Liver (tissue), 9 donors: Measurements from ENCODE around the gene ZFYVE28. TPM values are rescaled to one million over a fixed set of nuclear protein-coding genes. Genes with fewer than 3 reads are reported as not detected.

Source experiments
- DNase-seq: peaks from one replicate; pipeline ENCODE4 v3.0.0-alpha.2; 2017; ENCODE audit warnings: low spot score
- H3K27ac ChIP-seq, 2 donors: one replicate each; pipeline ENCODE4 v1.7.0; 2013; ENCODE audit warnings: inconsistent platforms in 2 of 2, low read length in 2 of 2, control low read depth in 1 of 2, low read depth in 1 of 2, mild to moderate bottlenecking in 1 of 2
- H3K27me3 ChIP-seq, 4 donors: one replicate each; pipeline versions ENCODE4 v1.6.1 to v1.7.0; 2013; ENCODE audit warnings: low read length in 3 of 4, inconsistent platforms in 1 of 4, mild to moderate bottlenecking in 1 of 4, moderate library complexity in 1 of 4; ENCODE audit not compliant: control insufficient read depth in 4 of 4, insufficient read depth in 4 of 4
- H3K36me3 ChIP-seq, 4 donors: one replicate each; pipeline versions ENCODE4 v1.6.1 to v1.7.0; 2013; ENCODE audit warnings: low read length in 3 of 4, mild to moderate bottlenecking in 3 of 4, low read depth in 1 of 4, moderate library complexity in 1 of 4; ENCODE audit not compliant: control insufficient read depth in 4 of 4, insufficient read depth in 3 of 4
- H3K4me1 ChIP-seq, 4 donors: one replicate each; pipeline versions ENCODE4 v1.6.1 to v1.7.0; 2013; ENCODE audit warnings: low read length in 3 of 4, mild to moderate bottlenecking in 3 of 4, moderate library complexity in 1 of 4; ENCODE audit not compliant: control insufficient read depth in 4 of 4, insufficient read depth in 4 of 4
- H3K4me3 ChIP-seq, 3 donors: one replicate each; pipeline versions ENCODE4 v1.6.1 to v1.7.0; 2013; ENCODE audit warnings: low read length in 3 of 3, control low read depth in 1 of 3, low read depth in 1 of 3, mild to moderate bottlenecking in 1 of 3
- H3K9ac ChIP-seq, 2 donors: one replicate each; pipeline ENCODE4 v1.7.0; 2013; ENCODE audit warnings: low read length in 2 of 2, mild to moderate bottlenecking in 2 of 2, moderate library complexity in 2 of 2, control low read depth in 1 of 2, low read depth in 1 of 2
- H3K9me3 ChIP-seq, 4 donors: one replicate each; pipeline versions ENCODE4 v1.6.1 to v1.7.0; 2013; ENCODE audit warnings: low read length in 3 of 4; ENCODE audit not compliant: control insufficient read depth in 4 of 4
- ATF3 ChIP-seq: IDR thresholded peaks from 2 replicates; pipeline ENCODE4 v1.6.1; 2016; ENCODE audit warnings: antibody characterized with exemption
- CTCF ChIP-seq: fragments of 150-350 bp; IDR thresholded peaks from 2 replicates; pipeline ENCODE4 v1.5.1; 2017; ENCODE audit warnings: improper control_type of control experiment, low read depth, low read length; ENCODE audit not compliant: missing input control
- EGR1 ChIP-seq, 2 donors: IDR thresholded peaks; 2 replicates each; pipeline ENCODE4 v1.6.1; 2016 to 2018; ENCODE audit warnings: antibody characterized with exemption in 2 of 2, low read depth in 2 of 2
- FOXA1 ChIP-seq: IDR thresholded peaks from 2 replicates; pipeline ENCODE4 v1.6.1; 2016; ENCODE audit warnings: antibody characterized with exemption
- FOXA2 ChIP-seq: IDR thresholded peaks from 2 replicates; pipeline ENCODE4 v1.6.1; 2016; ENCODE audit warnings: antibody characterized with exemption
- GABPA ChIP-seq, 2 donors: IDR thresholded peaks in 1 of 2; conservative IDR thresholded peaks in 1 of 2; 2 replicates each; pipeline ENCODE4 v1.6.1; 2016; ENCODE audit warnings: antibody characterized with exemption in 2 of 2, mild to moderate bottlenecking in 1 of 2, moderate library complexity in 1 of 2
- HNF4A ChIP-seq, 2 donors: conservative IDR thresholded peaks; 2 replicates each; pipeline ENCODE4 v1.6.1; 2016; ENCODE audit warnings: antibody characterized with exemption in 2 of 2, mild to moderate bottlenecking in 2 of 2
- HNF4G ChIP-seq: IDR thresholded peaks from 2 replicates; pipeline ENCODE4 v1.6.1; 2016; ENCODE audit warnings: antibody characterized with exemption
- NR2F2 ChIP-seq: IDR thresholded peaks from 2 replicates; pipeline ENCODE4 v1.6.1; 2016; ENCODE audit warnings: antibody characterized with exemption
- RAD21 ChIP-seq, 2 donors: IDR thresholded peaks; 2 replicates each; pipeline ENCODE4 v1.6.1; 2016; ENCODE audit warnings: antibody characterized with exemption in 2 of 2, mild to moderate bottlenecking in 2 of 2
- RXRA ChIP-seq, 2 donors: IDR thresholded peaks; 2 replicates each; pipeline ENCODE4 v1.6.1; 2017 to 2018; ENCODE audit warnings: antibody characterized with exemption in 2 of 2, mild to moderate bottlenecking in 1 of 2
- SP1 ChIP-seq: IDR thresholded peaks from 2 replicates; pipeline ENCODE4 v1.6.1; 2018; ENCODE audit warnings: antibody characterized with exemption, mild to moderate bottlenecking
- TAF1 ChIP-seq: conservative IDR thresholded peaks from 2 replicates; pipeline ENCODE4 v1.6.1; 2016; ENCODE audit warnings: antibody characterized with exemption, mild to moderate bottlenecking
- YY1 ChIP-seq: IDR thresholded peaks from 2 replicates; pipeline ENCODE4 v1.6.1; 2016; ENCODE audit warnings: antibody characterized with exemption, mild to moderate bottlenecking
- WGBS: extraction: QIAGEN DNeasy Blood & Tissue Kit; methylation state at CpG from one replicate; pipeline ENCODE4 v1.1.7; 2013; 5-methylcytosine and 5-hydroxymethylcytosine counted together
- polyA plus RNA-seq, 2 donors: library from polyadenylated mRNA; stranded (reverse) in 1 of 2; unstranded in 1 of 2; fragments of 200-250 nt in 1 of 2; fragments of >200 nt in 1 of 2; fragmentation: Nextera tagmentation in 1 of 2; extraction: Ambion mirVana in 1 of 2; gene quantifications; one replicate each; pipeline versions ENCODE4 v1.2.1 to v1.2.3, GENCODE V29; 2013 to 2015
- total RNA-seq, 2 donors: library from RNA; depleted of rRNA; stranded (reverse); fragments of >200 nt; gene quantifications; one replicate each; pipeline ENCODE4 v1.2.3, GENCODE V29; 2014
- TF ChIP-seq, protein P1 (sequence below): IDR thresholded peaks from 2 replicates; pipeline ENCODE4 v1.6.1; 2016; ENCODE audit warnings: antibody characterized with exemption, mild to moderate bottlenecking
- TF ChIP-seq, protein P2 (sequence below): IDR thresholded peaks from 2 replicates; pipeline ENCODE4 v1.6.1; 2016; ENCODE audit warnings: antibody characterized with exemption
- donor health status: healthy.
- donor health status: healthy.
- donor health status: healthy.
- donor health status: healthy.
- donor health status: healthy.

ZFYVE28 gene
- total and polyA plus RNA-seq, 4 donors: 2.0 to 6.1 (median 2.7) TPM

GRCh38 chr4:2289311-2289954 lies 129.0 kb downstream of the ZFYVE28 start:
- no peaks in the 10 kb centered on the region for H3K36me3 ChIP-seq
- H3K27ac ChIP-seq: no peak overlapping the region
- H3K9ac ChIP-seq: no peak overlapping the region
- WGBS: 95% methylated on average over 14 of the region's 14 CpGs
- H3K9me3 ChIP-seq: no peaks in the 10 kb centered on the region
- TF ChIP-seq TAF1: no peak
- no peak for TF ChIP-seq FOXA1
- no peak for TF ChIP-seq YY1
- TF ChIP-seq RAD21 (IDR thresholded peaks at IDR 0.05): no peak
- no peaks in the 10 kb centered on the region for H3K4me1 ChIP-seq
- no peak for DNase-seq
- H3K4me3 ChIP-seq: no peak overlapping the region
- no peaks in the 10 kb centered on the region for H3K27me3 ChIP-seq

- Histone ChIP-seq H3K9ac (no peak overlapping the region), H3K9me3 (no peaks in the 10 kb centered on the region), H3K4me3 (no peak overlapping the region), H3K27ac (no peak overlapping the region), H3K4me1 (no peaks in the 10 kb centered on the region), H3K36me3 (no peaks in the 10 kb centered on the region), H3K27me3 (no peaks in the 10 kb centered on the region)
- TF ChIP-seq GABPA (IDR thresholded peaks at IDR 0.05 in 1 of 2, conservative IDR thresholded peaks at IDR 0.05 in 1 of 2): no peak
- TF ChIP-seq RXRA (IDR thresholded peaks at IDR 0.05): no peak
- TF ChIP-seq HNF4G: no peak
- TF ChIP-seq SP1: no peak
- no peak for TF ChIP-seq CTCF
- TF ChIP-seq, protein P1, sequence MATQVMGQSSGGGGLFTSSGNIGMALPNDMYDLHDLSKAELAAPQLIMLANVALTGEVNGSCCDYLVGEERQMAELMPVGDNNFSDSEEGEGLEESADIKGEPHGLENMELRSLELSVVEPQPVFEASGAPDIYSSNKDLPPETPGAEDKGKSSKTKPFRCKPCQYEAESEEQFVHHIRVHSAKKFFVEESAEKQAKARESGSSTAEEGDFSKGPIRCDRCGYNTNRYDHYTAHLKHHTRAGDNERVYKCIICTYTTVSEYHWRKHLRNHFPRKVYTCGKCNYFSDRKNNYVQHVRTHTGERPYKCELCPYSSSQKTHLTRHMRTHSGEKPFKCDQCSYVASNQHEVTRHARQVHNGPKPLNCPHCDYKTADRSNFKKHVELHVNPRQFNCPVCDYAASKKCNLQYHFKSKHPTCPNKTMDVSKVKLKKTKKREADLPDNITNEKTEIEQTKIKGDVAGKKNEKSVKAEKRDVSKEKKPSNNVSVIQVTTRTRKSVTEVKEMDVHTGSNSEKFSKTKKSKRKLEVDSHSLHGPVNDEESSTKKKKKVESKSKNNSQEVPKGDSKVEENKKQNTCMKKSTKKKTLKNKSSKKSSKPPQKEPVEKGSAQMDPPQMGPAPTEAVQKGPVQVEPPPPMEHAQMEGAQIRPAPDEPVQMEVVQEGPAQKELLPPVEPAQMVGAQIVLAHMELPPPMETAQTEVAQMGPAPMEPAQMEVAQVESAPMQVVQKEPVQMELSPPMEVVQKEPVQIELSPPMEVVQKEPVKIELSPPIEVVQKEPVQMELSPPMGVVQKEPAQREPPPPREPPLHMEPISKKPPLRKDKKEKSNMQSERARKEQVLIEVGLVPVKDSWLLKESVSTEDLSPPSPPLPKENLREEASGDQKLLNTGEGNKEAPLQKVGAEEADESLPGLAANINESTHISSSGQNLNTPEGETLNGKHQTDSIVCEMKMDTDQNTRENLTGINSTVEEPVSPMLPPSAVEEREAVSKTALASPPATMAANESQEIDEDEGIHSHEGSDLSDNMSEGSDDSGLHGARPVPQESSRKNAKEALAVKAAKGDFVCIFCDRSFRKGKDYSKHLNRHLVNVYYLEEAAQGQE: no peak
- no peak for TF ChIP-seq NR2F2
- no peak for TF ChIP-seq FOXA1
- DNase-seq: no peak
- 92% methylated on average over 10 of the region's 10 CpGs for WGBS
Measured at GRCh38 chr4:2288051-2288541, 130.3 kb downstream of the ZFYVE28 start.

GRCh38 chr4:2287594-2287915 lies 130.9 kb downstream of the ZFYVE28 start:
- no peak overlapping the region for H3K9ac ChIP-seq
- no peaks in the 10 kb centered on the region for H3K36me3 ChIP-seq
- H3K27ac ChIP-seq: no peak overlapping the region
- H3K9me3 ChIP-seq: no peaks in the 10 kb centered on the region
- no peak overlapping the region for H3K4me3 ChIP-seq
- no peak for DNase-seq
- H3K27me3 ChIP-seq: no peaks in the 10 kb centered on the region
- H3K4me1 ChIP-seq: no peaks in the 10 kb centered on the region
- WGBS: 91% methylated on average over 9 of the region's 9 CpGs
- no peak for TF ChIP-seq EGR1 (IDR thresholded peaks at IDR 0.05; ENCODE audit: low read depth in 2 of 2)
- no peak for TF ChIP-seq FOXA2
- no peak for TF ChIP-seq HNF4A (conservative IDR thresholded peaks at IDR 0.05)
- no peak for TF ChIP-seq RXRA (IDR thresholded peaks at IDR 0.05)
- no peak for TF ChIP-seq GABPA (IDR thresholded peaks at IDR 0.05 in 1 of 2, conservative IDR thresholded peaks at IDR 0.05 in 1 of 2)
- no peak for TF ChIP-seq FOXA1
- TF ChIP-seq NR2F2: no peak
- TF ChIP-seq, protein P2, sequence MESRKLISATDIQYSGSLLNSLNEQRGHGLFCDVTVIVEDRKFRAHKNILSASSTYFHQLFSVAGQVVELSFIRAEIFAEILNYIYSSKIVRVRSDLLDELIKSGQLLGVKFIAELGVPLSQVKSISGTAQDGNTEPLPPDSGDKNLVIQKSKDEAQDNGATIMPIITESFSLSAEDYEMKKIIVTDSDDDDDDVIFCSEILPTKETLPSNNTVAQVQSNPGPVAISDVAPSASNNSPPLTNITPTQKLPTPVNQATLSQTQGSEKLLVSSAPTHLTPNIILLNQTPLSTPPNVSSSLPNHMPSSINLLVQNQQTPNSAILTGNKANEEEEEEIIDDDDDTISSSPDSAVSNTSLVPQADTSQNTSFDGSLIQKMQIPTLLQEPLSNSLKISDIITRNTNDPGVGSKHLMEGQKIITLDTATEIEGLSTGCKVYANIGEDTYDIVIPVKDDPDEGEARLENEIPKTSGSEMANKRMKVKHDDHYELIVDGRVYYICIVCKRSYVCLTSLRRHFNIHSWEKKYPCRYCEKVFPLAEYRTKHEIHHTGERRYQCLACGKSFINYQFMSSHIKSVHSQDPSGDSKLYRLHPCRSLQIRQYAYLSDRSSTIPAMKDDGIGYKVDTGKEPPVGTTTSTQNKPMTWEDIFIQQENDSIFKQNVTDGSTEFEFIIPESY: no peak
- no peak for TF ChIP-seq YY1
- no peak for TF ChIP-seq TAF1
- TF ChIP-seq ATF3: no peak
- TF ChIP-seq, protein P1: no peak
- no peak for TF ChIP-seq RAD21 (IDR thresholded peaks at IDR 0.05)
